Tracheal epithelial cell (primary cell): ENCODE measurements around the gene CNOT6L. TPM values are rescaled to one million over a fixed set of nuclear protein-coding genes. Genes with fewer than 3 reads are reported as not detected.

Experiments used
- total RNA-seq: library from RNA; depleted of rRNA; stranded (reverse); fragments of >200 nt; gene quantifications from 2 replicates; pipeline ENCODE4 v1.2.1, GENCODE V29; 2014

Gene CNOT6L
- 9.6 and 25.6 TPM in 2 replicates for total RNA-seq

DNA sequence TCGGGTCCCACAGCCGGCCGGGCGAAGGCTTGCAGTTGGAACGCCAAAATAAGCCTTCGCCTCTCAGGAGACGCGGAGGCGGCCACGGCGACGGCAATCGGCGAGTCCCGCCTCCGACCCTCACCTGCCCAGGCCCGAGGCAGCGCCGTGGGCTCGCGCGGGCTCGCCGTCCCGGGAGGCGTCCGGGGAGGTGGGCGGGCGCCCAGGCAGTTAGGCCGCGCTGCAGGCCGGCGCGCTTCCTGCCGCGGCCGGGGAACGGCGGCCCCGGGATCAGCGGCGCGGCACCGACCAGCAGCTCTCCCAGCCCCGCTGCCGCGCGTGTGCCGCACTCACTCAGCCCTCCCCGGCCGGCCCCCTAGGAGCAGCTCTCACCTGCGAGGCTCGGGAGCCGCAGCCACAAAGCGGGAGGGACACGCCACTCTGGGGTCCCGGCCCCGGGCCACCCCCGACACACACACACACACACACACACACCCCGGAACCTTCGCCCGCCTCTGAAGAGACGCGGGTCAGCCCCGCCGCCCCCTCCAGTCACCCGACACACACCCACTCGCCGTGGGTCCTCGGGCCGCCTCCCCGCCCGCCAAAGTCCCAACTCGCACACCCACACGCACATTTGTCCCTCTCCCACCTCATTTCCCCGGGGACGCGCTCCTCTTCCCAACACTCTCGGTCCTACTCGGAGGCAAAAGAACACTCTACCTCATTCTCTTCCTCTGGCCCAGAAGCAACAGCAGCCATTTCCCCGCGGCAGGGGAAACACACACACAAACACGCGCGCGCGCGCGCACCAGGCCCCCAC lies at the start of gene CNOT6L:
Gene CNOT6L, minus strand, starts transcription at position 767 of the 802 bp plus-strand sequence. Its CDS starts 60 bp downstream, at position 707.

DNA sequence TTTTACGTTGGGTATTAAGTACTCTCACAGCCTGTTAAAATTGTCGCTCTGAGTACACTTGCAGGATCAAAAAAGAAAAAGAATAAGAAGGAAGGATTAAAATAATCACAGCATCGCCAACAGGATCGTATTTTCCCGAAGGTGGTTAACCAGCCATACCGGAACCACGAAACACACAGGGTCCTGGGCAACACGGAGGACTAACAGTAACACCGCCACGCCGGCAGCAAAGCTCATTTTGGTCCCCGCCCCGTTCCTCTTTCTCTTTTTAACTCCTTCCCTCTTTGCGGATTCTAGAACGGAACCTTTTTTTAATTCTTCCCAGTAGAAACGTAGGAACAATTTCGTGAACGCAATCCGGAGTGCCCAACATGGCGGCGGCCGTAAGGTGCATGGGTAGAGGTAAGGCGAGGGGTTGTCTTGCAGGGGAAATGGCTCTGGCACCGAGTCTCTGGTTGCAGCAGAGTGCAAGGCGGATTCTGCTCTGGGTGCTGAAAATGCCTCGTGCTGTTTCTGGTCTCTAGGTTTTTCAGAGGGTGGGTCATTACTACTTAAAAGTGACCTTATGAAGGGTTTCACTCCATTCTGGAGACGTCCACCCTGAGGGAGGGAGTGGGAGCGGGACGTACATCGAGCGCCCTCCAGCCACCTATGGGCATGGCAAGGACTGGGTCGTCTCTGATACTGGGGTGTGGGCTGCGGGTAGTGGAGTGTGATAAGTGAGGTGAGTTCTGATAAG lies 43.5 kb upstream of the CNOT6L start, which contains the start of gene MRPL1:
Gene MRPL1, plus strand, starts transcription at position 353 of the 739 bp plus-strand sequence. Its CDS starts 19 bp downstream, at position 372.

Other genes starting within 250 kb of the CNOT6L start
- not detected in 2 replicates for gene CXCL13, start 213.5 kb downstream of the CNOT6L start, total RNA-seq
- gene MRPL1, start 43.5 kb upstream of the CNOT6L start, total RNA-seq, result 37.8 and 39.6 TPM in 2 replicates
- 5.8 and 6.2 TPM in 2 replicates for gene FRAS1, start 238.0 kb upstream of the CNOT6L start, total RNA-seq